Panc1 (cell line): ENCODE results near the gene SUGP1. TPM values are rescaled to one million over a fixed set of nuclear protein-coding genes. Genes with fewer than 3 reads are reported as not detected.

Experiments used
- ATAC-seq: fragments of 200-7000 bp; cut with Tn5 transposase; 2 replicates; pipeline ENCODE4 v1.9.1; 2020; ENCODE audit warnings: mild to moderate bottlenecking, moderate library complexity
- BruUV-seq: library from RNA; stranded (reverse); fragments of 400-500 nt; replicated peaks from 2 replicates; lab custom pipeline; 2021; lab: Mats Ljungman, UMichigan
- CTCF ChIA-PET: fragments of 300-600 bp; sonication (Branson Sonifier 250); formaldehyde crosslinking; loops from one replicate; lab custom pipeline; 2022; ENCODE audit warnings: antibody characterized with exemption; lab: Charles Lee
- POLR2A ChIA-PET: fragments of 300-600 bp; sonication (Branson Sonifier 250); formaldehyde crosslinking; loops from one replicate; lab custom pipeline; 2022; ENCODE audit warnings: antibody characterized with exemption; lab: Charles Lee
- DNase-seq: peaks from one replicate; pipeline ENCODE4 v3.0.0-alpha.2; 2010; ENCODE audit warnings: low read depth, low spot score
- H3K27ac ChIP-seq: 2 replicates; pipeline ENCODE4 v1.5.1; 2011; ENCODE audit warnings: mild to moderate bottlenecking, low read length, inconsistent platforms
- H3K27me3 ChIP-seq: fragments of 200-500 bp; sonication (Bioruptor generic); 2 replicates; pipeline ENCODE4 v1.6.0; 2014; ENCODE audit warnings: low read length, inconsistent platforms; ENCODE audit not compliant: control insufficient read depth, insufficient read depth
- H3K36me3 ChIP-seq: fragments of 200-500 bp; sonication (Bioruptor generic); 2 replicates; pipeline ENCODE4 v1.5.1; 2014; ENCODE audit warnings: inconsistent platforms, mild to moderate bottlenecking, low read length, moderate library complexity; ENCODE audit not compliant: control insufficient read depth, insufficient read depth
- H3K4me1 ChIP-seq: 2 replicates; pipeline ENCODE4 v1.5.1; 2011; ENCODE audit warnings: inconsistent platforms, mild to moderate bottlenecking, low read length, moderate library complexity; ENCODE audit not compliant: control insufficient read depth, insufficient read depth
- H3K4me3 ChIP-seq, 2 experiments: 2 replicates each; pipeline ENCODE4 v1.5.1; 2011 to 2012; ENCODE audit warnings: low read depth in 2 of 2, low read length in 2 of 2, mild to moderate bottlenecking in 2 of 2, inconsistent platforms in 1 of 2, moderate library complexity in 1 of 2
- H3K9me3 ChIP-seq: fragments of 200-500 bp; sonication (Bioruptor generic); 2 replicates; pipeline ENCODE4 v1.5.1; 2014; ENCODE audit warnings: low read depth, mild to moderate bottlenecking, inconsistent platforms, low read length, moderate library complexity; ENCODE audit not compliant: control insufficient read depth, insufficient read depth
- POLR2AphosphoS5 ChIP-seq: IDR thresholded peaks from 2 replicates; pipeline ENCODE4 v1.6.1; 2012; ENCODE audit warnings: mild to moderate bottlenecking, low read depth, low read length, moderate library complexity
- SIN3A ChIP-seq: IDR thresholded peaks from 2 replicates; pipeline ENCODE4 v1.6.1; 2012; ENCODE audit warnings: low read depth, mild to moderate bottlenecking, low read length, moderate library complexity, borderline replicate concordance; ENCODE audit not compliant: insufficient read depth
- TCF7L2 ChIP-seq: IDR thresholded peaks from 2 replicates; pipeline ENCODE4 v1.6.1; 2011; ENCODE audit warnings: mild to moderate bottlenecking, low read depth, low read length, inconsistent platforms
- in situ Hi-C: cut with HindIII; loops from 2 replicates; pipeline ENCODE4 v1.10.0; 2016; ENCODE audit warnings: low sequenced_read_pairs, low pct_unique_long_range_greater_than_20kb
- intact Hi-C: fragments of 100-400 bp; cut with micrococcal nuclease; formaldehyde crosslinking; loops from one replicate; pipeline ENCODE4 v1.10.0; 2022; ENCODE audit not compliant: unreplicated experiment
- total RNA-seq: library from RNA; stranded (reverse); gene quantifications from one replicate; pipeline ENCODE4 v1.2.1, GENCODE V29; 2021; ENCODE audit not compliant: unreplicated experiment
- TF ChIP-seq, protein P1 (sequence below), 2 experiments: IDR thresholded peaks; 2 replicates each; pipeline ENCODE4 v1.6.1; 2011 to 2012; ENCODE audit warnings: low read depth in 2 of 2, control low read depth in 1 of 2, low read length in 1 of 2, mild to moderate bottlenecking in 1 of 2, moderate library complexity in 1 of 2; ENCODE audit not compliant: insufficient read depth in 1 of 2
- TF ChIP-seq, protein P2 (sequence below): fragments of 450-650 bp; IDR thresholded peaks from 2 replicates; pipeline ENCODE4 v1.5.1; 2017; ENCODE audit warnings: mild to moderate bottlenecking

The SUGP1 gene
- total RNA-seq, 1 experiment from 2014 or later = 41.5 TPM

DNA sequence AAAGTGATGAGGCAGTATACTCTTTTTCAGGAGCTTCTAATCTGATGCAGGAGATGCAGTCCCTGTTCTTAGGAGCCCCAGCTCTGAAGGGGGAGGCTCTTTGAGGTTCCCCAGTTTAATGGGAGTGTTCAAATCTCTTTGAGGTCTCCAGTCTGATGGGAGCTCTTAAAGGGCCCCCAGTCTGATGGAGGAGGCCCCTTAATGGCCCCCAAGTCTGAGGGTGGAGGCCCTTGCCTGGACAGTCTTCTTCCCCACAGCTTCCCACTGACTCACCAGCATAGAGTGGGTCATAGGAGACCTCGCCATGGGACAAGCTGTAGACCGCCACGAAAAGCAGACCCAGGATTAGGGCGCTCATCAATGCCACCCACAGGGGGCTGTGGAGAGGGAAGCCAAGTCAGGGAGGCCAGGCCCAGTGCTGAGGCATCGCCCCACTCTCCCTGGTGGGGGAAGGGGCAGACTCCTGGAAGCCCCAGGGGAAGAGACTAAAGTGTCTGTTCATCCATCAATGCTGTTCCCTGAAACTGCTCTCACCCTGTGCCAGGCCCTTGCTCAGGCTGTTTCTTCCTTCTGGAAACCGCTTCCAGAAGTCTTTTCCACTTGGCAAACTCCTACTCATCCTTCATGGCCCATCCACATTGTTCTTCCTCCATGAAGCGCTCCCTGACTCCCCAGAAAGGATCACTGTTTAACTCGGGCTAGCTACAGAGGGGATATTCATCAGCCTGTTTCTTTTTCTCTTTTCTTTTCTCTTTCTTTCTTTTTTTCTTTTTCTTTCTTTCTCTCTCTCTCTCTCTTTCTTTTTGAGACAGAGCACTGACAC, 49.3 kb downstream of the SUGP1 start:
- POLR2A ChIA-PET = no interaction called here
- TF ChIP-seq, protein P1, sequence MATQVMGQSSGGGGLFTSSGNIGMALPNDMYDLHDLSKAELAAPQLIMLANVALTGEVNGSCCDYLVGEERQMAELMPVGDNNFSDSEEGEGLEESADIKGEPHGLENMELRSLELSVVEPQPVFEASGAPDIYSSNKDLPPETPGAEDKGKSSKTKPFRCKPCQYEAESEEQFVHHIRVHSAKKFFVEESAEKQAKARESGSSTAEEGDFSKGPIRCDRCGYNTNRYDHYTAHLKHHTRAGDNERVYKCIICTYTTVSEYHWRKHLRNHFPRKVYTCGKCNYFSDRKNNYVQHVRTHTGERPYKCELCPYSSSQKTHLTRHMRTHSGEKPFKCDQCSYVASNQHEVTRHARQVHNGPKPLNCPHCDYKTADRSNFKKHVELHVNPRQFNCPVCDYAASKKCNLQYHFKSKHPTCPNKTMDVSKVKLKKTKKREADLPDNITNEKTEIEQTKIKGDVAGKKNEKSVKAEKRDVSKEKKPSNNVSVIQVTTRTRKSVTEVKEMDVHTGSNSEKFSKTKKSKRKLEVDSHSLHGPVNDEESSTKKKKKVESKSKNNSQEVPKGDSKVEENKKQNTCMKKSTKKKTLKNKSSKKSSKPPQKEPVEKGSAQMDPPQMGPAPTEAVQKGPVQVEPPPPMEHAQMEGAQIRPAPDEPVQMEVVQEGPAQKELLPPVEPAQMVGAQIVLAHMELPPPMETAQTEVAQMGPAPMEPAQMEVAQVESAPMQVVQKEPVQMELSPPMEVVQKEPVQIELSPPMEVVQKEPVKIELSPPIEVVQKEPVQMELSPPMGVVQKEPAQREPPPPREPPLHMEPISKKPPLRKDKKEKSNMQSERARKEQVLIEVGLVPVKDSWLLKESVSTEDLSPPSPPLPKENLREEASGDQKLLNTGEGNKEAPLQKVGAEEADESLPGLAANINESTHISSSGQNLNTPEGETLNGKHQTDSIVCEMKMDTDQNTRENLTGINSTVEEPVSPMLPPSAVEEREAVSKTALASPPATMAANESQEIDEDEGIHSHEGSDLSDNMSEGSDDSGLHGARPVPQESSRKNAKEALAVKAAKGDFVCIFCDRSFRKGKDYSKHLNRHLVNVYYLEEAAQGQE (IDR thresholded peaks at IDR 0.05; ENCODE audit: insufficient read depth in 1 of 2, low read depth in 2 of 2, low read length in 1 of 2) = no peak
- TF ChIP-seq POLR2AphosphoS5 = no peak
- TF ChIP-seq, protein P2, sequence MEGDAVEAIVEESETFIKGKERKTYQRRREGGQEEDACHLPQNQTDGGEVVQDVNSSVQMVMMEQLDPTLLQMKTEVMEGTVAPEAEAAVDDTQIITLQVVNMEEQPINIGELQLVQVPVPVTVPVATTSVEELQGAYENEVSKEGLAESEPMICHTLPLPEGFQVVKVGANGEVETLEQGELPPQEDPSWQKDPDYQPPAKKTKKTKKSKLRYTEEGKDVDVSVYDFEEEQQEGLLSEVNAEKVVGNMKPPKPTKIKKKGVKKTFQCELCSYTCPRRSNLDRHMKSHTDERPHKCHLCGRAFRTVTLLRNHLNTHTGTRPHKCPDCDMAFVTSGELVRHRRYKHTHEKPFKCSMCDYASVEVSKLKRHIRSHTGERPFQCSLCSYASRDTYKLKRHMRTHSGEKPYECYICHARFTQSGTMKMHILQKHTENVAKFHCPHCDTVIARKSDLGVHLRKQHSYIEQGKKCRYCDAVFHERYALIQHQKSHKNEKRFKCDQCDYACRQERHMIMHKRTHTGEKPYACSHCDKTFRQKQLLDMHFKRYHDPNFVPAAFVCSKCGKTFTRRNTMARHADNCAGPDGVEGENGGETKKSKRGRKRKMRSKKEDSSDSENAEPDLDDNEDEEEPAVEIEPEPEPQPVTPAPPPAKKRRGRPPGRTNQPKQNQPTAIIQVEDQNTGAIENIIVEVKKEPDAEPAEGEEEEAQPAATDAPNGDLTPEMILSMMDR = no peak
- TF ChIP-seq SIN3A = no peak
- no peak for TF ChIP-seq TCF7L2
- DNase-seq (no peak), ATAC-seq (no peak)
- intact Hi-C loops (no loop called here), in situ Hi-C loops (no loop called here)
- Histone ChIP-seq H3K27me3 (no peaks in the 10 kb centered on the region), H3K27ac (no peak overlapping the region), H3K4me1 (no peaks in the 10 kb centered on the region), H3K9me3 (no peaks in the 10 kb centered on the region), H3K4me3 (no peak overlapping the region), H3K36me3 (no peaks in the 10 kb centered on the region)
- CTCF ChIA-PET = no interaction called here
- no TSS peak for BruUV-seq

DNA sequence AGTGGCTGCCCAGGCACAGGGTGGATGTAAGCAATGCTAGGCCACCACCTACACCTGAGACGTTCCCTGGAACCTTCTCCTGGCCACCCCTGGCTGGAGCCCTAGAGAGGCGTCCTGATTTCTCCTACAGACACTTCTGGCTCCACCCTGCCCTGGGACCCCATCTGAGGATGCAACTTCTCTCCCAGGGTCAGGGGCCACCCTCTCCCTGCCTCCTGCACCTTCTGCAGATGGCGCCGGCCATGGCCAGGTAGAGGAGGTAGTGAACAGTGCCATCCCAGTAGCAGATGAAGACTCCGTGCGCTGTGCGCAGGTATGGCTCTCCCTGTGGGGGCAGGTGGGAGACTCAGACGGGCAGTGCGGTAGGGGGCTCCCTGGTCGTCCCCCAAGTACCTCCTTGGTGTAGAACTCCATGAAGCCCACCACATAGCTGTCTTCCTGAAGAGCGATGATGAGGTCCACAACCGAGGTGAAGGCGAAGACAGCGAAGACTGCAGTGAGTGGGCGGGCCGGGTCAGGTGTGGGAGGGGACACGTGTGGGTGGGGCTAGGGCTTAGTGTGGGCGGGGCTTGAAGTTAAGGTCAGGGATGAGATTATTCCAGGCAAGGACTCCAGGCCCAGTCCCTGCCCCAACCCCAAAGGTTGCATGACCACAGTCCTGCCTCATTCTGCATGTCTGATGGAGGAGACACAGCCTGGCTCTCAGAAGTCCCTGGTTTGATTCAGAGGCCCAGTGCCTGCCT, 50.2 kb downstream of the SUGP1 start:
- H3K4me1 ChIP-seq = no peaks in the 10 kb centered on the region
- no peaks in the 10 kb centered on the region for H3K9me3 ChIP-seq
- POLR2A ChIA-PET = no interaction called here
- in situ Hi-C loops (no loop called here), intact Hi-C loops (no loop called here)
- no peaks in the 10 kb centered on the region for H3K27me3 ChIP-seq
- CTCF ChIA-PET = no interaction called here
- no TSS peak for BruUV-seq
- H3K4me3 ChIP-seq = no peak overlapping the region
- DNase-seq = no peak
- no peak overlapping the region for H3K27ac ChIP-seq
- ATAC-seq = no peak
- H3K36me3 ChIP-seq = no peaks in the 10 kb centered on the region
- TF ChIP-seq TCF7L2 = no peak
- TF ChIP-seq SIN3A = no peak
- no peak for TF ChIP-seq POLR2AphosphoS5
- TF ChIP-seq, protein P1 (IDR thresholded peaks at IDR 0.05; ENCODE audit: insufficient read depth in 1 of 2, low read depth in 2 of 2, low read length in 1 of 2) = no peak
- TF ChIP-seq, protein P2 = no peak
